Cardiac muscle cell (in vitro differentiated cells and primary cell): ENCODE data around the gene CCKAR. TPM values are rescaled to one million over a fixed set of nuclear protein-coding genes. Genes with fewer than 3 reads are reported as not detected.
A peak's percentile ranks its signal among the peaks of the same experiment; 100 is the strongest.

Experiments used
- DNase-seq, 2 donors: peaks; one replicate each; pipeline versions ENCODE4 v3.0.0 to v3.0.0-alpha.2; 2010 to 2017; ENCODE audit warnings: low read depth in 1 of 2, low spot score in 1 of 2
- H3K27ac ChIP-seq: fragments of 200-600 bp; sonication (generic); 2 replicates; pipeline ENCODE4 v1.5.1; 2016
- H3K27me3 ChIP-seq: fragments of 200-600 bp; sonication (generic); 2 replicates; pipeline ENCODE4 v1.6.0; 2016; ENCODE audit warnings: control low read depth
- H3K36me3 ChIP-seq: fragments of 200-600 bp; sonication (generic); 2 replicates; pipeline ENCODE4 v1.5.1; 2016; ENCODE audit warnings: control low read depth
- H3K4me1 ChIP-seq: fragments of 200-600 bp; sonication (generic); 2 replicates; pipeline ENCODE4 v1.8.1; 2017; ENCODE audit warnings: low read depth, mild to moderate bottlenecking, mixed run types
- H3K4me3 ChIP-seq: fragments of 200-600 bp; sonication (generic); 2 replicates; pipeline ENCODE4 v1.5.1; 2016; ENCODE audit warnings: mild to moderate bottlenecking
- H3K9me3 ChIP-seq: fragments of 200-600 bp; sonication (generic); 2 replicates; pipeline ENCODE4 v1.5.1; 2017; ENCODE audit warnings: low read depth, mild to moderate bottlenecking, control low read depth
- polyA plus RNA-seq: library from polyadenylated mRNA; unstranded; fragments of >200 nt; fragmentation: Nextera tagmentation; extraction: Ambion mirVana; gene quantifications from 2 replicates; pipeline ENCODE4 v1.2.1, GENCODE V29; 2016
- total RNA-seq: library from RNA; depleted of rRNA; stranded (reverse); fragments of >200 nt; gene quantifications from 2 replicates; pipeline ENCODE4 v1.2.3, GENCODE V29; 2016
- TF ChIP-seq, protein P1 (sequence below): IDR thresholded peaks from 2 replicates; pipeline ENCODE4 v1.5.1; 2012; ENCODE audit warnings: low read depth, mild to moderate bottlenecking, low read length

The CCKAR gene
- total and polyA plus RNA-seq, 2 experiments from 2014 or later = 0.23 to 0.89 TPM

DNA sequence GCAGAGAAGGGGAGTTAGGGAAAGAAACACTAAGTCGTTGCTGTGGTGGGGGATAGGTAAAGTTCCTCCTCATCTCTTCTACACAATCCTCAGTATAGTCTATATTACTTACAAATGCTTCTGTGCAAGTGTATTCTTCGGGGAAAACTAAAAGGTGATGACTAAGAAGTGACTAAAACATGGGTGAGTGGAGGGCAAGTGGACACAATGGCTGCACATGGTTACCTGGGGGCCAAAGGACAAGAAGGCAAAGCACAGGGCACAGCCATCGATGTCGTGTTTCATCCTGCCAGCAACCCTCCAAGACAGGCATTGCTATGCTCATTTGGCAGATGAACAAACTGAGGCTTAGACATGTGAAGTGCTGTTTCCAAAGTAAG, 35.5 kb upstream of the CCKAR start:
- DNase-seq = no peak
- Histone ChIP-seq H3K27me3 (no peaks in the 10 kb centered on the region), H3K27ac (no peak overlapping the region), H3K36me3 (no peaks in the 10 kb centered on the region), H3K9me3 (no peaks in the 10 kb centered on the region), H3K4me3 (no peak overlapping the region), H3K4me1 (no peaks in the 10 kb centered on the region)
- TF ChIP-seq, protein P1, sequence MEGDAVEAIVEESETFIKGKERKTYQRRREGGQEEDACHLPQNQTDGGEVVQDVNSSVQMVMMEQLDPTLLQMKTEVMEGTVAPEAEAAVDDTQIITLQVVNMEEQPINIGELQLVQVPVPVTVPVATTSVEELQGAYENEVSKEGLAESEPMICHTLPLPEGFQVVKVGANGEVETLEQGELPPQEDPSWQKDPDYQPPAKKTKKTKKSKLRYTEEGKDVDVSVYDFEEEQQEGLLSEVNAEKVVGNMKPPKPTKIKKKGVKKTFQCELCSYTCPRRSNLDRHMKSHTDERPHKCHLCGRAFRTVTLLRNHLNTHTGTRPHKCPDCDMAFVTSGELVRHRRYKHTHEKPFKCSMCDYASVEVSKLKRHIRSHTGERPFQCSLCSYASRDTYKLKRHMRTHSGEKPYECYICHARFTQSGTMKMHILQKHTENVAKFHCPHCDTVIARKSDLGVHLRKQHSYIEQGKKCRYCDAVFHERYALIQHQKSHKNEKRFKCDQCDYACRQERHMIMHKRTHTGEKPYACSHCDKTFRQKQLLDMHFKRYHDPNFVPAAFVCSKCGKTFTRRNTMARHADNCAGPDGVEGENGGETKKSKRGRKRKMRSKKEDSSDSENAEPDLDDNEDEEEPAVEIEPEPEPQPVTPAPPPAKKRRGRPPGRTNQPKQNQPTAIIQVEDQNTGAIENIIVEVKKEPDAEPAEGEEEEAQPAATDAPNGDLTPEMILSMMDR = no peak

DNA sequence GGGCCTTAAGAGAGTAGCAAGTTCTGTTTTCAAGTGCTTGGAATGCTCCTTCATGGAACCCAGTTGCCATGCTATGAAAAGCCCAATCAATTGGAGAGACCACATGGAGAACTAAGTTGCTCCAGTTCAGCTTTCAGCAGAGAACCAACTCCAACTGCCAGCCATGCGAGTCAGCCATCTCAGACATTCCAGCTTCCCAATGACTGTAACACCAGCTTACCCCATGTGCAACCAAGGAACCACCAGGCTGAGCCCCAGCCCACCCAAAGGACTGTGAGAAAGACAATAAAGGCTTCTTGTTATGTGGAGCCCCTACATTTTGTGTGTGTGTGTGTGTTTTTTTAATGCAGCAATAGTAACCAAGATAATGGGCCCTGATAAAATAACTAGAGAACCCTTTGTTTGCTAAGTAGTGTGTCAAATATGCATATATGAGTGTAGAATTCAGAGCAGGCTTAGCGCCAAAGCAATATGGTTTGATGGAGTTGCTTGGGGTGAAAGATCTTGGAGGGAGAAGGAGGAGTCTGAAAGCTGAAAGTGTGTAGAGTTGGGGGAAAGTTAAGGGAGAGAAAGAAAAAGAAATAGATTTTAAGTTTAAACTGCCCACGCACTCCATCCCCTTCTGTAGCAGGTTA, 35.0 kb upstream of the CCKAR start:
- no peak overlapping the region for H3K4me3 ChIP-seq
- H3K36me3 ChIP-seq = no peaks in the 10 kb centered on the region
- H3K9me3 ChIP-seq = no peaks in the 10 kb centered on the region
- H3K27me3 ChIP-seq = no peaks in the 10 kb centered on the region
- no peak overlapping the region for H3K27ac ChIP-seq
- DNase-seq = peak in 1 of 2 donors; percentile 14
- TF ChIP-seq, protein P1 = no peak
- no peaks in the 10 kb centered on the region for H3K4me1 ChIP-seq

DNA sequence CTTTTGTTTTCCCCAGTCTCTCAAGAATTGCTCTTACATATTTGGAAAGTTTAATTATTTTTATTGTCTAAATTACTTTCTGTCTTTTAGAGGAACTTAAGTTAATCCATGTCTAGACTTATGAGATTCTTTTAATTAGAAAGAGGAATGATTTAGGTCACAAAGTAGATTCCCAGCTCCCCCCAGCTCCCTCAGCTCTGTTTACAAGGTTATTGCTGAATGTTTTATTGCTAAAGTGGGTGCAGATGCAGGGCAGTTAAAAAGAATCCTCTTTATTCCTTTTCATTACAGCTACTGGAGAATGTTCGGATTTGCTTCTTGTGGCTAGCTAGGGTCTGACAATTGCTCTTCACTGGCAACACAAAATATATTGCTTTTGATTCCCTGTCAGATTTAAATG, 33.7 kb upstream of the CCKAR start:
- Histone ChIP-seq H3K27me3 (no peaks in the 10 kb centered on the region), H3K9me3 (no peaks in the 10 kb centered on the region), H3K4me3 (no peak overlapping the region), H3K27ac (no peak overlapping the region), H3K36me3 (no peaks in the 10 kb centered on the region), H3K4me1 (no peaks in the 10 kb centered on the region)
- no peak for DNase-seq
- TF ChIP-seq, protein P1 = no peak

DNA sequence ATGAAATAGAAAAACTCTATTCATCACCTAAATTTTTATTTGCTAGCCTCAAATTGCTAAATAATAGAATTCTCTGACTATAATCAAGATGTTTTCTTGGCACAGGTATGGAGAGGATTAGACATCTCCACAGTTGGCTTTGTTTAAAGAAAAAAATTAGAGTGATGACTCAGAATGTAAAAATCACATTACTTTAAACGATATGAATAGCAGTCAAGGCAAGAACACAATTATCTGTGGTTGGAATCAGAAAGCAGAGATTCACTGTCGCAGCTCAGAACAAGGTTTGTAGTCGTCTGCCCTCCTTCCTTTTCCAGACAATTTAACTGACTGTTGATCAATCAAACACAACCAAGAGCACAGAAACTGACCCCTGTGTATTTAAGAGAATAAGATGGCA, 32.2 kb upstream of the CCKAR start:
- Histone ChIP-seq H3K27ac (no peak overlapping the region), H3K36me3 (no peaks in the 10 kb centered on the region), H3K27me3 (no peaks in the 10 kb centered on the region), H3K4me3 (no peak overlapping the region), H3K9me3 (no peaks in the 10 kb centered on the region), H3K4me1 (no peaks in the 10 kb centered on the region)
- TF ChIP-seq, protein P1 = no peak
- no peak for DNase-seq

DNA sequence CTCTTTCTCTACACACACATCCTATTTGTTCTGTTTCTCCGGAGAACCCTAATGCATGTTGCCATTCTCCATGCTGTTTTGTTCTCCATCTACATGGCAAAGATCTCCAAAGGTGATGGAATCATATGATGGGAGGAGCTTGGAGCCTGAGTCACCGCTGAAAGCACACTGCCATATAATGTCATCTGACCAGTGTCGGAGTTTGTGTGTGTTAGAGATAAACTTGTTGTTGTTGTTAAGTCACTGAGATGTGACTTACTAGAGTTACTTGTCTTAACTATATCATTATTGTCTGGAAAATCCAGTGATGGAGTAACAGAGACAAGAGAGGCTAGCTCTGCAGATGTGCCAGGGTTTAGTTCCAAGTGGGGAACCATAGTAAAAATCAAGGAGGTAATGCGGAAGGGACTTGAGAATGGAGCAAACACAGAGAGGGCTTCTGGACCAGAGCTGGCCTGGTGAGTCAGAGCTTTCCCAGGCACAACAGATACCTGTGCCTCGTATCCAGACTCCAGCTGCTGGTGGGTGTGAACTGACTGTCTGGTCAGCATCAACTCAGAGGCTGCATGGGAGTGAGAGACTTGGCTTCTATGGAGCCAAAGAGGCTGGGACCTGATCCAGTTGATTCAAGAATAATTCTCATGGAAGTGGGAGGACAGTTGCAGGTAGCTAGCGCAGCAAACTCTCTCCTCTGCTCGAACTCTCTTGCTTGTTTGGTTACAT, 30.6 kb upstream of the CCKAR start:
- Histone ChIP-seq H3K36me3 (no peaks in the 10 kb centered on the region), H3K4me3 (no peak overlapping the region), H3K27ac (no peak overlapping the region), H3K27me3 (no peaks in the 10 kb centered on the region), H3K4me1 (no peaks in the 10 kb centered on the region), H3K9me3 (no peaks in the 10 kb centered on the region)
- DNase-seq = no peak
- TF ChIP-seq, protein P1 = no peak
